HG02588 (cell line): ENCODE measurements around the gene EIF4G3.
"Not testable (repeated sequence)": the region's sequence is repeated elsewhere in the genome, so short reads cannot be mapped to it uniquely, and the experiment has no call there.

Source experiments
- ATAC-seq: cut with Tn5 transposase; IDR thresholded peaks from one replicate; pipeline ENCODE4 v1.9.1; 2021; ENCODE audit warnings: mild to moderate bottlenecking, moderate library complexity; ENCODE audit not compliant: unreplicated experiment

Gene EIF4G3

DNA sequence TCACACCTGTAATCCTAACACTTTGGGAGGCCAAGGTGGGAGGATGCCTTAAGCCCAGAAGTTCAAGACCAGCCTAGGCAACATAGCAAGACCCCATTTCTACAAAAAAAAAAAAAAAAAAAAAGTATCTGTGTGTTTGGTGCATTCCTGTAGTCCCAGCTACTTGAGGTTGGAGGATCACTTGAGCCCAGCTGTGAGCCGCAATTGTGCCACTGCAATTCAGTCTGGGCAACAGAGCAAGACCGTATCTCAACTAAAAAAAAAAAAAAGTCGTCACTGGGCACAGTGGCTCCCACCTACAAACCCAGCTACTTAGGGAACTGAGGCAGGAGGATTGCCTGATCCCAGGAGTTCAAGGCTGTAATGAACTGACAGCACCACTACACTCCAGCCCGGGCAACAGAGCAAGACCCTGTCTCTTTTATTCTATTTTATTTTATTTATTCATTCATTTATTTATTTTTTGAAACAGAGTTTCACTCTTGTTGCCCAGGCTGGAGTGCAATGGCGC, 8.6 kb upstream of the EIF4G3 start:
- no peak for ATAC-seq

DNA sequence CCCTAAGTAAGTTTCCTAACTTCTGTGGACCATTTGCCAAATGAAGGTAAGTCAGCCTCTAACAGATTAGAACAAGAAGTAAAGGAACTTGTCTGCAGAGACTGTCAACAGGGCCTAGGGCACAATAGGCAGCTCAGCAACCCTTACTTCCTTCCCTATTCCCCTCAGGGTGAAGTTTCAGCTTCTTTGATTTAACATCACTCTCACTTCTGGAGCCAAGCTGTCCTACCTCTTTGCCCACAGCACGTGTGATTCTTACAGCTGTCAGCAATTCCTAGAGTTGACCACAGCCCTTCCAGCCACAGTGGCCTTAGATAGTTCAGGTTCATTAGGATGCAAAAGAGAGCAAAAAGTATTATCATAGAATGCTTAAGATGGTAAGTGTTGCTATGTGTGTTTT, 7.6 kb upstream of the EIF4G3 start:
- no peak for ATAC-seq

DNA sequence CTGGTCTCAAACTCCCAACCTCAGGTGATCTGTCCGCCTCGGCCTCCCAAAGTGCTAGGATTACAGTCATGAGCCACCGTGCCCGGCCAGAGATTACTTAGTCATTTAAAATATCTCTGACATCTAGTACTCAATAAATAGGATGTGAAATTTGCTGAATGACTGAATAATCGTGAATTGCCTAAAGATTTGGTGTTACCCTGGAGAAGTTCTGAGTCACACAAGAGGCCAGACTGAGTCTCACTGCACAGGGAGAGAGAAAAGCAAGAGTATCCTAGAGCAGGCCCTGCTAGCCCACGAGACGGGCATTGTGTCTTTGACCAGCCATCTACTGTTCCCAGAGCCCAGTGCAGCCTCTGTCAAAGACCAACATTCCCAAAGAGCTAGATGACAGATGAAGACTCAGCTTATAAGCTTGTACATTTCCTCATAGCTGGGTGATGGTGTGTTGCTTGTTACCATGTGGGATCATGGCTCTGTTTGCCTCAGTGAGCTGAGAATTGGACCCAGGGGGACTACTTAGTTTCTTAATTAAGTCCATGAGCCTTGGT, 5.6 kb upstream of the EIF4G3 start:
- ATAC-seq = no peak

DNA sequence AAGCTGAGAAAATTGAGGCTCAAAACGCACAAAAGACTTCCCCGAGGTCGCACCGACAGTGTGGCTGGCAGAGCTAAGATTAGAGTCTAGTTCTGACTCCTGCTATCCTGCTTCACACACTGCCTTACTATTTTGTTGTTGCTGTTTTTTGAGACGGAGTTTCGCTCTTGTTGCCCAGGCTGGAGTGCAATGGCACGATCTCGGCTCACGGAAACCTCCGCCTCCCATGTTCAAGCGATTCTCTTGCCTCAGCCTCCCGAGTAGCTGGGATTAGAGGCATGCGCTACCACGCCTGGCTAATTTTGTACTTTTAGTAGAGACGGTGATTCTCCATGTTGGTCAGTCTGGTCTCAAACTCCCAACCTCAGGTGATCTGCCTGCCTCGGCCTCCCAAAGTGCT, 1.6 kb upstream of the EIF4G3 start:
- ATAC-seq = not testable (repeated sequence)

DNA sequence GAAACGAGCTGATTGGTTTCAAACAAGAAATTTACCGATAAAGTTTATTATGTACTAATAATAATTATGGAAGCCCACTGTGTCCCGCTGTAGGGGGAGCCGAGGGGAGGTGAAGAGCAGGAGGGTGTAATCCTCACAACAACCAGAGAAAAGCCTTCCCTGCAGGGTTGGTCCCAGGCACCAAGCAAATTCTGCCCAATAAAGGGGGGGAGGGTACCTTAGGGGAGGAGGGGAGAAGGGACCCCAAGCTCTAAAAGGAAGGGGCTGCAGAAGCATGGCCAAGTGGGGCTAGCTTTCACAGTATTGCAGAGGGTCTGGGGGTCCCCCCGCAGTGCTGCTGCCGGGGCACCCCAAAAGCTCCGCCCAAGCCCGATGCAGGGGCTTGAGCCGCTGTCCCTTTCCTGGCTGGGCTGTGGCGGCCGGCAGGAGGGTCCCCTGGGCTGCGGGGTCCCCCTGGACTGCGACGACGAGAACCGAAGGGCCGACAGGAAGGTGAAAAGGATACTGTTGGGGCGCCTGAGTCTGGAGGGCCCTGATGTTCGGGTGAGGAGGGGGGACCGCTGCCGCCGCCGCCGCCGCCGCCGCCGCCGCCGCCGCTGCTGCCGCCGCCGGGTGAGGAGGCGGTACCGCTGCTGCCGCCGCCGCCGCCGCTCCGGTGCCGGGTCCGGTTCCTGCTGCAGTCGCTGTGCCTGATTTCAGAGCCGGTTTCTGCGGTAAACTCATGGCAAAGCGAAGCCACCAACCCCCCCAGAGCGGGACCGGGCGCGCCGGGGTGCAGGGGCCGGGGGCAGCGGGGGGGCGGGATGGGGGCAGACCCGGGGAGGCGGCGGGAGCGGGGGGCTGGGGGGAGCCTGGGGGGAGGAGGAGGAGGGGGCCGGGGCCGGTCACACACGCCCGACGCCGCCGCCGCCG, 771 bp downstream of the EIF4G3 start:
- peak; percentile 25 for ATAC-seq

DNA sequence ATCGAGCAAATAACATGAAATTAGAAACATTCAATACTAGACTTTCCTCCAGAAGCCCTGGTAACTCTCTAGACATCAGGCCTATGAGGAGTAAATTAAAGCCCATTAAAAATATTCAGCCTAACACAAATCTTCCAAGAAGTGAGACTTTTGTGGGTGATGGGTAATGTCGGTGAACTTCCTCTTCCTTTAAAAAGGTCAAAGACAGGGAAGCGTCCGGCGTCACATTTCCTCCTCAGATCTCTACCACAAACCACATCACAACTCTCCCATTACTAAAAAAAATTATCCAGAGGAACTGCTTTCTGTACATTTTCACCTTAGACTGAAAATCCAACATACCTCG, 1.4 kb downstream of the EIF4G3 start:
- no peak for ATAC-seq

DNA sequence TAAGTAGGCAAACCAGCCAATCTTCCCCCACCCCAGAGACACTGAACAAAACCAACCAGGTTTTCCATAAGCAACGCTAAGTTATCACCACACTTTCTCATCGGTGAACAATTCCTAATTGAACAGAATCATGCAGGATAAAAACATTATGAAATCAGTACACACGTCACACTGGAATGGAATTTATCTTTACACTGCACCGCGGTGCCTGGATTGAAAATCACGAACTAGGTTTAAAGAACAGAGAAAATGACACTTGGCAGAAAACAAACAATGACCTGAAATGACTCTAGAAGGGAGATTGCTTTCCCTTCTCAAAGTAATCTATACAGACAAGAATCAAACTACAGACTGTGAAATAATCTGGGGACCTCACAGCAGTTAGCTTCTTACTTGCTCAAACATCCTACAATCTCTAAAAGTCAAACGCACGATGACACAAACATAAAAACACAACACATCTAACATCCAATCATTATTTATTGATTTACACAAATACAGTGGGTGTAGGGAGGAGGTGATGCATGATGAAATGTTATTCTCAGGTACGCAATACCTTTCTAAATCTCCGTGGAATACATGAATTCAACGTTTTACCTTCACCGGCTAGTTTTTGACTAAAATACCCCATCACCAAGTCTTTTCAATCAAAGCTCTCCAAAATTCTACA, 1.9 kb downstream of the EIF4G3 start:
- no peak for ATAC-seq

DNA sequence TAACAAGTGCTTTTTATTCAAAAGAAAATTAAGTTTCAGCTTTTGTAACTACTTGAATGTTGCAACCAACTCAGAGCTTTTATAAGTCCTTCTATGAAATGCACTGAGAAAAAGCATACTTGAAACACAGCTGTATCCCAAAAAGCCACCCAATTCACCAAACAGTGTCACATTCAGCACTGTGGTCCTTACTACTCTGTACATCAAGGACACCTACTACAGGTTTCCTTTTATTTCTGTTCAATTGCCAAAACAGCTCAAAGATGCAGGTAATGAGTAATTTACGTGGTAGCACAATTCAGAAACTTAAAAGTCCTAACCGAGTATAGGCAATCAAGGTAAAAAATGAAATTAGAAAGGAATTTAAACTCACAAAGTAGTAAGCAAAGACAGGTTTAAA, 2.5 kb downstream of the EIF4G3 start:
- no peak for ATAC-seq

DNA sequence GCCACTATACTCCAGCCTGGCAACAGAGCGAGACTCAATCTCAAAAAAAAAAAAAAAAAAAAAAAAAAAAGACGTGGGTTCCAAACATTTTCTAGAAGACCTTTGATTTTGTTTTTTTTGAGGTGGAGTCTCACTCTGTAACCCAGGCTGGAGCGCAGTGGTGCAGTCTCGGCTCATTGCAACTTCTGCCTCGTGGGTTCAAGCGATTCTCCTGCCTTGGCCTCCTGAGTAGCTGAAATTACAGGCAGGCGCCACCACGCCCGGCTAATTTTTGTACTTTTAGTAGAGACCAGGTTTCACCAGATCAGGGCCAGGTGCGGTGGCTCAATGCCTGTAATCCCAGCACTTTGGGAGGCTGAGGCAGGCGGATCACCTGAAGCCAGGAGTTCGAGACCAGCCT, 3.6 kb downstream of the EIF4G3 start:
- ATAC-seq = not testable (repeated sequence)

DNA sequence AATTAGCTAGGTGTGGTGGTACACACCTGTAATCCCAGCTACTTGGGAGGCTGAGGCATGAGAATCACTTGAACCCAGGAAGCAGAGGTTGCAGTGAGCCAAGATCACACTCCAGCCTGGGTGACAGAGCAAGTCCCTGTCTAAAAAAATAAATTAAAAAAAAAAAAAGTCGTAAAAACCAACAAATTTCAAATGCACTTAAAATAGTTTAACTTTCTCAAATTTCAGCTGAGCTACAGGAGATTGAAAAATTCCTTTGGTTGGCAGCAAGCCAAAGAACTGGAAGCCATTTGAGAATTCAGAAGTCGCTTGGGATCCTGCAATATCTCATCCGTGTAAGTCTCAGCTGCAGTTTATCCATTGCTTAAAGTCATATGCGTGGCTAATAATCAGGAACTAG, 5.9 kb downstream of the EIF4G3 start:
- ATAC-seq = not testable (repeated sequence)

DNA sequence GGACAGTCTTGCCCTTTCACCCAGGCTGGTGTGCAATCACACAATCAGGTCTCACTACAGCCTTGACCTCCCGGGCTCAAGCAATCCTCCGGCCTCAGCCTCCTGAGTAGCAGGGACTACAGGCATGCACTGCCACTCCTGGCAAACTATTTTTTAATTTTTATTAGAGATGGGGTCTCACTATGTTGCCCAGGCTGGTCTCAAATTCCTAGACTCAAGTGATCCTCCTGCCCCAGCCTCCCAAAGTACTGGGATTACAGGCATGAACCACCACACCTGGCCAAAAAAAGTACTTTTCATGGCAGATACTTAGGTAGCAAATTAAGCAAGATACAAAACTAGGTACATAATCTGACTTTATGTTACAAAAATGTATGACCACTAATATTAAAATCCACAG, 8.3 kb downstream of the EIF4G3 start:
- ATAC-seq = no peak

DNA sequence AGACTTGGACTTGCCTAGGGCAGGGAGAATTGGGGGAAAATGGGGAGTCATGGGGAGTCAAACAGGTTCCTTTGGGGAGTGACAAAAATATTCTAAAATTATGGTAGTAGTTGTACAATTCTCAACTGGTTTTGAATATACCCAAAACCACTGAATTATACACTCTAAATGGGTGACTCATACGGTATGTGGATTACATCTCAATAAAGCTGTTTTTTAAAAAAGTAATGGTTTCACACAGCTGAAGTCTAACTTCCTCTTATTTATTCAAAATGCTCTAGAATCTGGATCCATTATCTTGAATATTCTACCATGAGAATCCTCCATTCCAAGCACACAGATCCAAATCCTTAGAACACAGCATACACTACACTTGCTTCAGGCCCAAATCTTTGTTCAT, 11.1 kb downstream of the EIF4G3 start:
- no peak for ATAC-seq

DNA sequence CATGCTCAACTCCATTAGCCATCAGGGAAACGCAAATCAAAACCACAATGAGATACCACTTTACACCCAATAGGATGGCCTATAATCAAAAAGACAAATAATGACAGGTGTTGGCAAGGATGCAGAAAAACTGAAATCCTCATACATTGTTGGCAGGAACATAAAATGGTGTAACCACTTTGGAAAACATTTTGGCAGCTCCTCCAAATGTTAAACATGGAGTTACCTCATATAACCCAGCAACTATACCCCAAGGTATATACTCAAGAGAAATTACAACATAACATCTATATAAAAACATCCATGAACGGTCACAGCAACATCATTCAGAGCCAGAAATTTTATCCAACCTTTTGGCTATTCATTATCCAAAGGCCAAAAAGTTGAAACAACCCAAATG, 11.6 kb downstream of the EIF4G3 start:
- ATAC-seq = no peak

DNA sequence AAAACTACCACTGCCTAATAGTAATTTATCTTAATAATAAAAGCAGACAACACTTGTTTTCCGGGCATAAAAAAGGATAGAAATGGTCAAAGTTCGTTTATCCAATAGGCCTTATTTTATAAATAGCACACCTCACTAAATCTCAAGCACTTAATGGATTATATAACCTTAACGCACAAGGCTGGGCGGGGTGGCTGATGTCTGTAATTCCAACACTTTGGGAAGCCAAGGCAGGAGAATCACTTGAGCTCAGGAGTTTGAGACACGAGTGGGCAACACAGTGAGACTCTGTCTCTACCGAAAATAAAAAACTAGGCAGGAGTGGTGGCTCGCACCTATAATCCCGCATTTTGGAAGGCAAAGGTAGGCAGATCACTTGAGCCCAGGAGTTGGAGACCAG, 12.4 kb downstream of the EIF4G3 start:
- ATAC-seq = no peak

DNA sequence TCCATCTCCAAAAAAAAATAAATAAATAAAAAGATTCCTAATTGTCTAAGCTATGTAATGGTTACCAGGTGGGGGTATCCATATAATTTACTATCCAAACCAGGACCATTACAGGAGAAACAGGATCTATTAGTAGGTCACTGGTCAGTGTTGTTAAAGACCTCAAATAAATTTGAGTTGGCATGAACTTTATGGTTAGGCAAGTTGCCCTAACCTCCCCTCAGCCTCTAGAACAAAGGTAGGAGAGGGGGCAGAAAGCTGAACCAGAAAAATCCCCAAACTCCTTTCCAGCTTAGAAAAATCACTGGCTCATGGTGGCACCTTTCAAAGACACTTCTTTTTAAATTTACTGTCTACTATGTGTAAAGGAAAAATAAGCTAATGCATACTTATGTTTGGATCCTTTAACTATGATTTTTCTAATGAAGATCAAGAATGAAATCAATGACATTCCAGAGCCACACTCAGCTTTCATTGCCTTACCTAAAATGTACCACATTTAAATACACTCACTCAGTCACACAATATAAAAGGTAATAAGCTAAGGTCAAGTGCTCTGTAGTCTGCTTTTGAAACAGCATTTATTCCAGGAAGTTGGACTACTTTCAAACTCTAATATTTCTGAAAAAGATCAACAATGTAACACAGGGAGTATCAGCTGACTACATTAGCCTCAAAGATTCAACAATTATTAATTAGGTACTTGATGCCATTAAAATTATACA, 13.8 kb downstream of the EIF4G3 start:
- no peak for ATAC-seq

DNA sequence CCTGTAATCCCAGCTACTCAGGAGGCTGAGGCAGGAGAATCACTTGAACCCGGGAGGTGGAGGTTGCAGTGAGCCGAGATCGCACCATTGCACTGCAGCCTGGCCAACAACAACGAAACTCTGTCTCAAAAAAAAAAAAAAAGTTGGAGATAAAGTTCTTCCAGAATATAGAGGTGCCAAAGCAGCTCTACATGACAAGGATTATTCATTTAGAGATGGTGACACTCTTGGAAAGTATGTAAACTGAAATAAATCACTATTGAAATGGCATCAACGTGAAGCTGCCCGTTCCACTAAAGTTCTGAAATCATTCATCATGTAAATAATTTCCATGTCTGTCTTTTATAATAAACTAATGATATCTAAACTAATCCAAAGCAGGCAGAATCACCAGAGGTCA, 14.9 kb downstream of the EIF4G3 start:
- no peak for ATAC-seq

DNA sequence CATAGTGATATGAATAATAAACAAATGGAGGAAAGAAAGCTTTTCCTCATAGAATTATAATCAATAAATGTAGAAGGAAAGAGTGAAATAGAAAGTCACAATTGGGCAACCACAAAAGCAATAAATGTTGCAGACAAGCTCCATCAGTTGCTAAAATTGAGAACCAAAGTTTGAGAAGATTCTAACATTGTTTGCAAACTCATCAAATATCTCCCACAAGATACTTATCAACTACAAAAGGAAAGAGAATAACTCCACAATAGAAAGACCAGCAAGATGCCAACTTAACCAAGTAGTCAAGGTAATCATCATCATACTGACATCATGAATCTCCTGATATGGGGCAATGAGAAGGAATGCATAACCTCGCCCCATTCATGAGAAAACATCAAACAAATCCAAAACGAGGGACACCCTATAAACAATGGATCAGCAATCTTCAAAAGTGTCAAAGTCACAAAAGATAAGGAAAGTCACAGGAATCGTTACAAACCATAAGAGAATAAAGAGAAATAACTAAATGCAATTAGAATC, 16.4 kb downstream of the EIF4G3 start:
- ATAC-seq = no peak

DNA sequence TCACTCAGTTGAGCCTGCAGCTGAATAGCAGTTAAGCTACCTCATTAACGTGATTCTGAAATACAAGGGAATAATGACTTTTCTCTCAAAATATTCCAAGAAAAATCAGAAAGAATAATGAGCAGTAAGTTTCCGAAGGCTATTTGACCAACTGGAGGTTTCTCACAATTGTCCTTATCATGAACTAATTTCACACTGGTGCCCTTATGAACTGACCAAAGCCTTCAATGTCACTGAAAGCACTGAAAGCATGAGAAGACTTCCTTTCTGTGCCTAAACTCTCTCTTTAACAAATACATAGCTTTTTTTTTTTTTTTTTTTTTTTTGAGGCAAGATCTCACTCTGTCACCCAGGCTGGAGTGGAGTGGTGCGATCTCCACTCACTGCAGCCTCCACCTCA, 18.8 kb downstream of the EIF4G3 start:
- ATAC-seq = no peak

DNA sequence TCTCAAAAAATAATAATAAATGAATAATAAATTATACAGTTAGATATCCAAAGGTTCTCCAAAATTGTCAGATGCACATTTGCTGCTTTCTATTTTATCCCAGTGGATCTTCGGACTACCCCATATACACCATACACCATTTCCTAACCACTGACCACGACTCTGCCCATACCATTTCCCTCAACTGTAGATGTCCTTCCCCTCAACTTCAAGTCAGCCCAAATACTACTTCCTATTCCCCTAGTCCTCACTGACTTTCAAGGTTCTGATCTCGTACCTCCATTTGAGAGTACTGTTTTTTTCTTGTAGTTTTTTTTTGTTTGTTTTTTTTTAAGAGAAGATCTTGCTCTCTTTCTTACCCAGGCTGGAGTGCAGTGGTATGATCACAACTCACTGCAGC, 19.6 kb downstream of the EIF4G3 start:
- ATAC-seq = no peak

DNA sequence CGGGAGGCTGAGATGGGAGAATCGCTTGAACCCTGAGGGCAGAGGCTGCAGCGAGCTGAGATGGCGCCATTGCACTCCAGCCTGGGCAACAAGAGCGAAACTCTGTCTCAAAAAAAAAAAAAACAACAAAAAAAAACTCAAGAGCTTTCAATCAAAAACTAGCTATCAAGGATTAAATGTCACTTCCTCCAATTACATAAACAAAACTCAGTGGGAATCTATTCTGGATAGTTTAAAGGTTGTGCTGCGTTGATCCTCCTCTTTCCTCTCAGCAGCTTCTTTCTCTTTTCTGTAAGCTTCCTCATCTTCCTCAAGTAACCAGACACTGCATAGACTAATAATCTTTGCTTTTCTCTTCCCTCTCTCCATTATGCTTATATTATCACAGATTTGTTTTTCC, 20.7 kb downstream of the EIF4G3 start:
- no peak for ATAC-seq

DNA sequence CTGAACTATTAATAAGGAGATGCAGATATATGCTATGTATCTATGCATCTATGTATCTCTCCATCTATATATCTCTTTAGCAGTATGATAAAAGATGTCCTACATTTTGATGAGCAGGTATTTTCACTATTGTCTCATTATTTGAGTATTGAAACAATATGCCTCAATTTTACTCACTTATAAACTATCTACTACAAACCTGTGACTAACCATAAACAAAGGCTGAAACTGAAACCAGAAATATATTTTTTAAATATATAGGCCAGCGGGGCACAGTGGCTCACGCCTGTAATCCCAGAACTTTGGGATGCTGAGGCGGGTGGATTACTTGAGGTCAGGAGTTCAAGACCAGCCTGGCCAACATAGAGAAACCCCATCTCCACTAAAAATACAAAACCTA, 22.0 kb downstream of the EIF4G3 start:
- no peak for ATAC-seq
